ACC112 (cell line): Measurements from ENCODE around the gene RPS6KB1.
"Not testable (repeated sequence)": the region's sequence is repeated elsewhere in the genome, so short reads cannot be mapped to it uniquely, and the experiment has no call there.

ENCODE experiments used
- H2AFZ ChIP-seq: fragments of 200-600 bp; sonication (generic); one replicate; pipeline ENCODE4 v1.6.0; 2017; ENCODE audit warnings: antibody characterized with exemption, low read length; ENCODE audit not compliant: unreplicated experiment
- H3K27ac ChIP-seq: fragments of 200-600 bp; sonication (generic); 2 replicates; pipeline ENCODE4 v1.5.1; 2014; ENCODE audit warnings: low read depth, mild to moderate bottlenecking, antibody characterized with exemption, low read length, moderate library complexity
- H3K27me3 ChIP-seq: fragments of 200-600 bp; sonication (generic); 2 replicates; pipeline ENCODE4 v1.6.1; 2014; ENCODE audit warnings: mild to moderate bottlenecking, antibody characterized with exemption, low read length, moderate library complexity, mixed read lengths; ENCODE audit not compliant: insufficient read depth
- H3K36me3 ChIP-seq: fragments of 200-600 bp; sonication (generic); 2 replicates; pipeline ENCODE4 v1.6.1; 2016; ENCODE audit warnings: mild to moderate bottlenecking, antibody characterized with exemption, low read length, moderate library complexity, mixed read lengths; ENCODE audit not compliant: insufficient read depth
- H3K4me1 ChIP-seq: fragments of 200-600 bp; sonication (generic); one replicate; pipeline ENCODE4 v1.6.1; 2016; ENCODE audit warnings: low read length, mixed read lengths; ENCODE audit not compliant: insufficient read depth, unreplicated experiment, control insufficient read depth
- H3K4me3 ChIP-seq: fragments of 200-600 bp; sonication (generic); 2 replicates; pipeline ENCODE4 v1.5.1; 2014; ENCODE audit warnings: mild to moderate bottlenecking, low read depth, low read length
- H3K79me2 ChIP-seq: fragments of 200-600 bp; sonication (generic); one replicate; pipeline ENCODE4 v1.6.0; 2016; ENCODE audit warnings: low read length; ENCODE audit not compliant: control insufficient read depth, unreplicated experiment, insufficient read depth

RPS6KB1 gene

GRCh38 chr17:59972778-59973177 is 79.9 kb downstream of the RPS6KB1 start:
- Histone ChIP-seq H3K79me2 (no peaks in the 10 kb centered on the region), H3K4me1 (no peaks in the 10 kb centered on the region), H3K4me3 (no peak overlapping the region), H3K27ac (no peak overlapping the region), H3K27me3 (no peaks in the 10 kb centered on the region), H2AFZ (no peak overlapping the region), H3K36me3 (no peaks in the 10 kb centered on the region)

- H3K79me2 ChIP-seq, H3K4me3 ChIP-seq, H3K36me3 ChIP-seq, H2AFZ ChIP-seq, H3K27ac ChIP-seq, H3K27me3 ChIP-seq, H3K4me1 ChIP-seq: not testable (repeated sequence)
These were observed 80.6 kb downstream of the RPS6KB1 start for GRCh38 chr17:59973483-59973882.

- H3K4me3 ChIP-seq, H3K27me3 ChIP-seq, H3K4me1 ChIP-seq, H3K27ac ChIP-seq, H3K36me3 ChIP-seq, H2AFZ ChIP-seq, H3K79me2 ChIP-seq: not testable (repeated sequence)
These were observed 82.2 kb downstream of the RPS6KB1 start for GRCh38 chr17:59975166-59975565.

DNA sequence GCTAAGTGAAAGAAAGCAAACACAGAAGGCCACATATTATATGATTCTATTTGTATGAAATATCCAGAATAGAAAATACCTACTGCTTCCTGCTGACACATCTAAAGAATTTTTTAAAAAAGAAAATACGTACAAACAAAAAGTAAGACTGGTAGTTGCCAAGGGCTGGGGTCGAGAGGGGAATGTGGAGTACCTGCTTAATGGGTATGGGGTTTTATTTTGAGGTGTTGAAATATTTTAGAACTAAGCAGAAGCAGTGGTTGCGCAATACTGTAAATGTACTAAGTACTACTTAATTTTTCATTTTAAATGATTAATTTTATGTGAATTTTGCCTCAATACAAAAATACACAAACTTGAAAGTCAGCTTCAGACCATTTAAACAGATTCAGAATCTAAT is 103.7 kb downstream of the RPS6KB1 start:
- not testable (repeated sequence) for H3K79me2 ChIP-seq, H3K27me3 ChIP-seq, H2AFZ ChIP-seq, H3K36me3 ChIP-seq, H3K27ac ChIP-seq, H3K4me3 ChIP-seq, H3K4me1 ChIP-seq
